Fibroblast of the aortic adventitia (primary cell): ENCODE data around the gene CYP4V2. TPM values are rescaled to one million over a fixed set of nuclear protein-coding genes. Genes with fewer than 3 reads are reported as not detected.

Source experiments
- DNase-seq: peaks from one replicate; pipeline ENCODE4 v3.0.0-alpha.2; 2010; ENCODE audit warnings: low read depth
- H3K4me3 ChIP-seq: 2 replicates; pipeline ENCODE4 v1.5.1; 2011; ENCODE audit warnings: low read depth, mild to moderate bottlenecking, control low read depth, low read length, moderate library complexity
- CTCF ChIP-seq: IDR thresholded peaks from 2 replicates; pipeline ENCODE4 v1.5.1; 2011; ENCODE audit warnings: mild to moderate bottlenecking, low read length, control low read depth, inconsistent platforms; ENCODE audit not compliant: insufficient read depth
- total RNA-seq: library from RNA; depleted of rRNA; stranded (reverse); fragments of >200 nt; gene quantifications from 2 replicates; pipeline ENCODE4 v1.2.3, GENCODE V29; 2012; ENCODE audit warnings: low replicate concordance

The CYP4V2 gene
- total RNA-seq: 40.4 and 76.0 TPM in 2 replicates

- TF ChIP-seq CTCF: peak; percentile 19
- peak; percentile 76 for DNase-seq
- H3K4me3 ChIP-seq: peak within 1 kb of the TSS; percentile 87
Observed at GRCh38 chr4:186191200-186192065, at the start of gene CYP4V2. CYP4V2 (plus strand) TSS chr4:186191567; CDS start chr4:186191824, 257 bp downstream.

- peak; percentile 48 for DNase-seq
- peak; percentile 40 for TF ChIP-seq CTCF
Observed at GRCh38 chr4:186144198-186144945, 47.0 kb upstream of the CYP4V2 start.

DNA sequence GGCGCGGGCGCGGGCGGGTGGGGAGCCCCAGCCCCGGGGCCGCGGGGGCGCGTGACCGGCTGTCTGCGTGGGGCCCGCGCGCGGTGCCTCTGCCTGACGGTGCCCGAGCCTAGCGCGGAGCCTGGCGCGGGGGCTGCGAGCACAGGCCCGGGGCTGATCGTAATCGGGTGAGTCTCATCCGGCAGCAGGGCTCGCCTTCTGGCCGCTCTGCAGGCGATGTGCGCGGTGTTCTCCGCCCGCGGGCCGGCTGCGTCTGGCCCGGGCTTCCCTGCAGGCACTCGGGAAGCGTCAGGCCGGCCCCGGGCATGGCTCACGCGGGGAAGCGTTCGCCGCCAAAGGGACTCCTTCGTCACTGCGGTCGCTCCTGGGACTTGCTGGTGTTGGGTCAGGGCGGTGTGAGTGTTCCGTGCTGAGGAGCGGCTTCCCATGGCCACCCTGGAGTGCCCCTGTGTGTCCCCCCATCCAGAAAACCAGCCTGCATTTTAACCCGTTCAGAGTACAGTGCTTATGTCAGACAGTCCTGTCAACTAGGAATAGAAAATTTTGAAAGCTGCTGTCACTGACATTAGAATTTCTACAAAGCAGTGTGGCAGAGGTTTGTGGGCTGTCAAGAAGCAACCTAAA is 46.3 kb upstream of the CYP4V2 start:
- peak; percentile 52 for DNase-seq
- H3K4me3 ChIP-seq: peak overlapping the region; percentile 70
- TF ChIP-seq CTCF: no peak

More at GRCh38 chr4:186144198-186144945, 47.0 kb upstream of the CYP4V2 start:
- peak overlapping the region; percentile 63 for H3K4me3 ChIP-seq

DNA sequence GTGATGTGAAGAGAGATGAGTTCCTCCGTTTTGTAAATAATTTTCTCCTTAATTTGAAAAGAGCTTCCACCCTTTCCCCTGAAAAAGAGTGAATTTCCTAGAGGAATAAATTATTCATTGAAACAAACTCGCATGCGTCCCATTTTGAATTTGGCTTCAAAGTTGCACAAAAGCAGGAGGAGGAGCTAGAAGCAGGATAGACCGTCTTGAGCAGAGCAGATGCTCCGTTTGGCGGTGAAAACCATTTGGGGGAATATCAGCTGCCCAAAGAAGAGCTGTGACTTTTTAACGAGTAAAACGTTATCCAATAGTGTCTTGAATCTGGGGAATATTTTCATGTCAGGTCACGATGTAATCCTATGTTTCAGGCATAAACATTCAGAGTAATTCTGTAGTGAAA is 44.9 kb upstream of the CYP4V2 start:
- DNase-seq: no peak
- no peak for TF ChIP-seq CTCF
- H3K4me3 ChIP-seq: no peak overlapping the region

DNA sequence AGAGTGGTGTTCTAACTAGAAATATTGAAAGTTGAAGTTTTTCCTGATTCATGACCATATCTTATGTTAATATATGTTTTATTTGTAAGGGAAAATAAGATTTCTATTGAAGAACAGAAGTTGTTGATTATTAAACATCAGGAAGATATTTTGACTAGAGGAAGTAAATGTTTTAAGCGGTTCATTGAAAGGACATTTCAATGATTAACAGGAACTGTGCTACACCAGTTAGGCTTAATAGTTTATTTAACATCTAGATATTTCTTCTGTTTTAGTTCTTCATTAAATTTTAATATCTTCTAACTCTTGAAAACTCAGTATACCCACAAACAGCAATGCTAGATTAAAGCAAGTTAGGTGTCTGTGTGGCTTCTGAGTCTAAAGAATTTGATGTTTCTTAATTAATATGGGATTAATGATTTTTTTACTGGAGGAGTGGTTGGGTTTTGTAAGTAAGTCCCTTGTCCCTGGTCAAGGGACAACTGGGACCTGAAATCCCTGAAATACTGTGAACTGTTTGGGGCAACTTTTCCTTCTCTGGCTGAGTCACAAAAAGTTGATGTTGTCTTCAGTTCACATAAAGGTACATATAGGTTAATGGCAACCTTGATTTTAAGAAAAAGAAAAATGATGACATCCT is 42.9 kb upstream of the CYP4V2 start:
- no peak for DNase-seq
- TF ChIP-seq CTCF: no peak
- H3K4me3 ChIP-seq: no peak overlapping the region

- TF ChIP-seq CTCF: peak; percentile 66
- peak overlapping the region; percentile 33 for H3K4me3 ChIP-seq
- DNase-seq: peak; percentile 80
Observed at GRCh38 chr4:186149872-186150271, 41.5 kb upstream of the CYP4V2 start.
